B cell (primary cell): Measurements from ENCODE around the gene CPB2.

Experiments
- EZH2 ChIP-seq: IDR thresholded peaks from 2 replicates; pipeline ENCODE4 v1.6.1; 2012; ENCODE audit warnings: borderline replicate concordance, low read depth, mild to moderate bottlenecking, moderate library complexity, low read length; ENCODE audit not compliant: insufficient read depth, poor library complexity, severe bottlenecking
- TF ChIP-seq, protein P1 (sequence below): fragments of 200-600 bp; IDR thresholded peaks from one replicate; pipeline ENCODE4 v1.8.0; 2022; ENCODE audit warnings: antibody characterized with exemption, mild to moderate bottlenecking

GRCh38 chr13:46097663-46098062 is 7.2 kb downstream of the CPB2 start:
- TF ChIP-seq, protein P1, sequence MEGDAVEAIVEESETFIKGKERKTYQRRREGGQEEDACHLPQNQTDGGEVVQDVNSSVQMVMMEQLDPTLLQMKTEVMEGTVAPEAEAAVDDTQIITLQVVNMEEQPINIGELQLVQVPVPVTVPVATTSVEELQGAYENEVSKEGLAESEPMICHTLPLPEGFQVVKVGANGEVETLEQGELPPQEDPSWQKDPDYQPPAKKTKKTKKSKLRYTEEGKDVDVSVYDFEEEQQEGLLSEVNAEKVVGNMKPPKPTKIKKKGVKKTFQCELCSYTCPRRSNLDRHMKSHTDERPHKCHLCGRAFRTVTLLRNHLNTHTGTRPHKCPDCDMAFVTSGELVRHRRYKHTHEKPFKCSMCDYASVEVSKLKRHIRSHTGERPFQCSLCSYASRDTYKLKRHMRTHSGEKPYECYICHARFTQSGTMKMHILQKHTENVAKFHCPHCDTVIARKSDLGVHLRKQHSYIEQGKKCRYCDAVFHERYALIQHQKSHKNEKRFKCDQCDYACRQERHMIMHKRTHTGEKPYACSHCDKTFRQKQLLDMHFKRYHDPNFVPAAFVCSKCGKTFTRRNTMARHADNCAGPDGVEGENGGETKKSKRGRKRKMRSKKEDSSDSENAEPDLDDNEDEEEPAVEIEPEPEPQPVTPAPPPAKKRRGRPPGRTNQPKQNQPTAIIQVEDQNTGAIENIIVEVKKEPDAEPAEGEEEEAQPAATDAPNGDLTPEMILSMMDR: no peak
- no peak for TF ChIP-seq EZH2
